Suprapubic skin (tissue), 4 donors: Measurements from ENCODE around the gene SLC24A4. TPM values are rescaled to one million over a fixed set of nuclear protein-coding genes. Genes with fewer than 3 reads are reported as not detected.

Experiments
- DNase-seq, 2 donors: peaks; one replicate each; pipeline ENCODE4 v3.0.0-alpha.2; 2019; ENCODE audit warnings: low spot score in 2 of 2
- H3K27ac ChIP-seq: fragments of 200-600 bp; sonication (generic); one replicate; pipeline ENCODE4 v1.5.1; 2019
- H3K27me3 ChIP-seq: fragments of 200-600 bp; sonication (generic); one replicate; pipeline ENCODE4 v1.5.1; 2019
- H3K36me3 ChIP-seq: fragments of 200-600 bp; sonication (generic); one replicate; pipeline ENCODE4 v1.5.1; 2019
- H3K4me1 ChIP-seq: fragments of 200-600 bp; sonication (generic); one replicate; pipeline ENCODE4 v1.5.1; 2019
- H3K4me3 ChIP-seq: fragments of 200-600 bp; sonication (generic); one replicate; pipeline ENCODE4 v1.5.1; 2019; ENCODE audit warnings: mild to moderate bottlenecking
- H3K9me3 ChIP-seq: fragments of 200-600 bp; sonication (generic); one replicate; pipeline ENCODE4 v1.5.1; 2019
- CTCF ChIP-seq, 2 donors: fragments of 200-600 bp in 1 of 2; fragments of 450-650 bp in 1 of 2; sonication (generic) in 1 of 2; IDR thresholded peaks; one replicate each; pipeline ENCODE4 v1.5.1; 2016 to 2019; ENCODE audit warnings: antibody characterized with exemption in 2 of 2, mild to moderate bottlenecking in 1 of 2, moderate library complexity in 1 of 2
- EP300 ChIP-seq: sonication (generic); formaldehyde crosslinking; IDR thresholded peaks from one replicate; pipeline ENCODE4 v1.6.1; 2017; ENCODE audit warnings: antibody characterized with exemption
- POLR2A ChIP-seq, 2 donors: fragments of 450-650 bp; IDR thresholded peaks; one replicate each; pipeline ENCODE4 v1.6.1; 2017; ENCODE audit warnings: antibody characterized with exemption in 2 of 2, mild to moderate bottlenecking in 2 of 2, moderate library complexity in 2 of 2
- POLR2AphosphoS5 ChIP-seq, 3 donors: sonication (generic); formaldehyde crosslinking; IDR thresholded peaks; one replicate each; pipeline ENCODE4 v1.6.1; 2017; ENCODE audit warnings: antibody characterized with exemption in 3 of 3
- WGBS: methylation state at CpG from one replicate; pipeline ENCODE4 v1.1.5; 2018; 5-methylcytosine and 5-hydroxymethylcytosine counted together
- total RNA-seq, 4 donors: library from RNA; depleted of rRNA; stranded (reverse); fragments of >200 nt; gene quantifications; one replicate each; pipeline ENCODE4 v1.1.0, GENCODE V29; 2016

The SLC24A4 gene
- total RNA-seq, 4 donors from 2014 or later: 0.11 to 0.57 (median 0.34) TPM

- no peak overlapping the region for H3K27ac ChIP-seq
- H3K9me3 ChIP-seq: no peaks in the 10 kb centered on the region
- H3K27me3 ChIP-seq: no peaks in the 10 kb centered on the region
- TF ChIP-seq CTCF (IDR thresholded peaks at IDR 0.05) (no peak), POLR2AphosphoS5 (IDR thresholded peaks at IDR 0.05) (no peak)
- H3K36me3 ChIP-seq: no peaks in the 10 kb centered on the region
- DNase-seq: no peak
- H3K4me1 ChIP-seq: no peaks in the 10 kb centered on the region
- 70% methylated on average over 3 of the region's 3 CpGs for WGBS
- H3K4me3 ChIP-seq: no peak overlapping the region
These were observed 107.7 kb downstream of the SLC24A4 start for GRCh38 chr14:92430686-92431085.

- no peak for DNase-seq
- H3K36me3 ChIP-seq: no peaks in the 10 kb centered on the region
- H3K4me1 ChIP-seq: no peaks in the 10 kb centered on the region
- H3K9me3 ChIP-seq: no peaks in the 10 kb centered on the region
- TF ChIP-seq CTCF (IDR thresholded peaks at IDR 0.05) (no peak), POLR2AphosphoS5 (IDR thresholded peaks at IDR 0.05) (no peak), EP300 (no peak), POLR2A (IDR thresholded peaks at IDR 0.05) (no peak)
- H3K4me3 ChIP-seq: no peak overlapping the region
- H3K27me3 ChIP-seq: no peaks in the 10 kb centered on the region
- WGBS: 33% methylated on average over 11 of the region's 11 CpGs
- H3K27ac ChIP-seq: no peak overlapping the region
These were observed 108.3 kb downstream of the SLC24A4 start for GRCh38 chr14:92431199-92431725.

GRCh38 chr14:92433407-92433806 is 110.4 kb downstream of the SLC24A4 start:
- Histone ChIP-seq H3K27me3 (no peaks in the 10 kb centered on the region), H3K4me1 (no peaks in the 10 kb centered on the region), H3K9me3 (no peaks in the 10 kb centered on the region), H3K4me3 (no peak overlapping the region), H3K27ac (no peak overlapping the region), H3K36me3 (no peaks in the 10 kb centered on the region)
- 100% methylated on average over 2 of the region's 2 CpGs for WGBS
- no peak for DNase-seq
- TF ChIP-seq EP300 (no peak), POLR2AphosphoS5 (IDR thresholded peaks at IDR 0.05) (no peak), POLR2A (IDR thresholded peaks at IDR 0.05) (no peak), CTCF (IDR thresholded peaks at IDR 0.05) (no peak)

- H3K27ac ChIP-seq: no peak overlapping the region
- H3K9me3 ChIP-seq: no peaks in the 10 kb centered on the region
- DNase-seq: no peak
- H3K27me3 ChIP-seq: no peaks in the 10 kb centered on the region
- TF ChIP-seq CTCF (IDR thresholded peaks at IDR 0.05) (no peak), EP300 (no peak), POLR2AphosphoS5 (IDR thresholded peaks at IDR 0.05) (no peak), POLR2A (IDR thresholded peaks at IDR 0.05) (no peak)
- no peaks in the 10 kb centered on the region for H3K36me3 ChIP-seq
- H3K4me3 ChIP-seq: no peak overlapping the region
- H3K4me1 ChIP-seq: no peaks in the 10 kb centered on the region
These were observed 112.2 kb downstream of the SLC24A4 start for GRCh38 chr14:92435154-92435553.

- no peak overlapping the region for H3K27ac ChIP-seq
- DNase-seq: no peak
- no peaks in the 10 kb centered on the region for H3K36me3 ChIP-seq
- TF ChIP-seq CTCF (IDR thresholded peaks at IDR 0.05) (no peak), POLR2A (IDR thresholded peaks at IDR 0.05) (no peak), EP300 (no peak), POLR2AphosphoS5 (IDR thresholded peaks at IDR 0.05) (no peak)
- H3K27me3 ChIP-seq: no peaks in the 10 kb centered on the region
- H3K4me1 ChIP-seq: no peaks in the 10 kb centered on the region
- 79% methylated on average over 10 of the region's 10 CpGs for WGBS
- H3K9me3 ChIP-seq: no peaks in the 10 kb centered on the region
- H3K4me3 ChIP-seq: no peak overlapping the region
These were observed 113.3 kb downstream of the SLC24A4 start for GRCh38 chr14:92436115-92436776.
